Esophagus squamous epithelium (tissue), 5 donors: ENCODE results near the gene CFAP69. TPM values are rescaled to one million over a fixed set of nuclear protein-coding genes. Genes with fewer than 3 reads are reported as not detected.
A peak's percentile ranks its signal among the peaks of the same experiment; 100 is the strongest.

Experiments
- DNase-seq: peaks from one replicate; lab custom pipeline; 2025; lab: John Stamatoyannopoulos, UW
- H3K27ac ChIP-seq, 4 donors: fragments of 200-600 bp; sonication (generic); one replicate each; pipeline ENCODE4 v1.5.1; 2016 to 2019; ENCODE audit warnings: mild to moderate bottlenecking in 1 of 4
- H3K27me3 ChIP-seq, 4 donors: fragments of 200-600 bp; sonication (generic); 1 replicate in 3 of 4; 2 replicates in 1 of 4; pipeline versions ENCODE4 v1.5.1 to v1.6.0; 2017 to 2021; ENCODE audit warnings: antibody characterized with exemption in 1 of 4
- H3K36me3 ChIP-seq, 3 donors: fragments of 200-600 bp; sonication (generic); one replicate each; pipeline ENCODE4 v1.5.1; 2016 to 2019
- H3K4me1 ChIP-seq, 3 donors: fragments of 200-600 bp; sonication (generic); one replicate each; pipeline ENCODE4 v1.5.1; 2017 to 2019
- H3K4me3 ChIP-seq, 4 donors: fragments of 200-600 bp; sonication (generic); 1 replicate in 3 of 4; 2 replicates in 1 of 4; pipeline ENCODE4 v1.5.1; 2016 to 2019; ENCODE audit warnings: mild to moderate bottlenecking in 2 of 4, moderate library complexity in 1 of 4
- H3K9me3 ChIP-seq, 3 donors: fragments of 200-600 bp; sonication (generic); one replicate each; pipeline ENCODE4 v1.5.1; 2016 to 2019
- CTCF ChIP-seq, 6 experiments: fragments of 450-650 bp in 4 of 6; fragments of 200-600 bp in 2 of 6; sonication (generic) in 2 of 6; IDR thresholded peaks; one replicate each; pipeline ENCODE4 v1.5.1; 2016 to 2019; ENCODE audit warnings: antibody characterized with exemption in 6 of 6, mild to moderate bottlenecking in 4 of 6, moderate library complexity in 4 of 6
- POLR2A ChIP-seq, 4 donors: fragments of 450-650 bp; IDR thresholded peaks; one replicate each; pipeline ENCODE4 v1.6.1; 2017; ENCODE audit warnings: antibody characterized with exemption in 4 of 4, mild to moderate bottlenecking in 4 of 4, moderate library complexity in 3 of 4
- WGBS, 2 donors: methylation state at CpG; one replicate each; pipeline ENCODE4 v1.1.5; 2018; 5-methylcytosine and 5-hydroxymethylcytosine counted together
- intact Hi-C: fragments of 100-400 bp; cut with DNase I; formaldehyde crosslinking; loops from one replicate; pipeline ENCODE4 v1.15.0; 2022
- total RNA-seq, 4 donors: library from RNA; depleted of rRNA; stranded (reverse); fragments of >200 nt; gene quantifications; one replicate each; pipeline ENCODE4 v1.1.0, GENCODE V29; 2016
- donor health status: DM: yes; HTN: yes; CAD: no.

Gene CFAP69
- total RNA-seq, 4 donors from 2014 or later, result 1.8 to 9.0 (median 2.0) TPM

GRCh38 chr7:90290244-90291113 lies 45.5 kb downstream of the CFAP69 start:
- 85% methylated on average over 3 of the region's 3 CpGs for WGBS, 2 donors

GRCh38 chr7:90298145-90299038 lies 53.4 kb downstream of the CFAP69 start:
- intact Hi-C loops, result no loop called here
- H3K36me3 ChIP-seq, result no peaks in the 10 kb centered on the region
- H3K4me3 ChIP-seq, result no peak overlapping the region
- no peak overlapping the region for H3K27ac ChIP-seq
- H3K9me3 ChIP-seq, result no peaks in the 10 kb centered on the region
- TF ChIP-seq POLR2A (IDR thresholded peaks at IDR 0.05) (no peak), CTCF (IDR thresholded peaks at IDR 0.05) (peak in 3 of 6 experiments; percentile 24 to 48 (median 34))
- 52 to 59% methylated on average over 5 of the region's 5 CpGs for WGBS, 2 donors
- no peaks in the 10 kb centered on the region for H3K27me3 ChIP-seq
- H3K4me1 ChIP-seq, result no peaks in the 10 kb centered on the region
- DNase-seq, result no peak

More at GRCh38 chr7:90290244-90291113, 45.5 kb downstream of the CFAP69 start:
- Histone ChIP-seq H3K27me3 (no peaks in the 10 kb centered on the region), H3K36me3 (no peaks in the 10 kb centered on the region), H3K4me1 (no peaks in the 10 kb centered on the region), H3K27ac (no peak overlapping the region), H3K4me3 (no peak overlapping the region), H3K9me3 (no peaks in the 10 kb centered on the region)
- TF ChIP-seq CTCF (IDR thresholded peaks at IDR 0.05) (no peak), POLR2A (IDR thresholded peaks at IDR 0.05) (no peak)
- DNase-seq, result no peak
- intact Hi-C loops, result no loop called here

GRCh38 chr7:90303241-90303640 lies 58.3 kb downstream of the CFAP69 start:
- WGBS, 2 donors, result 88% methylated on average over 1 of the region's 1 CpG
- TF ChIP-seq CTCF (IDR thresholded peaks at IDR 0.05) (no peak), POLR2A (IDR thresholded peaks at IDR 0.05) (no peak)
- H3K27me3 ChIP-seq, result no peaks in the 10 kb centered on the region
- no peaks in the 10 kb centered on the region for H3K4me1 ChIP-seq
- intact Hi-C loops, result no loop called here
- no peak for DNase-seq
- H3K9me3 ChIP-seq, result no peaks in the 10 kb centered on the region
- H3K27ac ChIP-seq, result no peak overlapping the region
- no peak overlapping the region for H3K4me3 ChIP-seq
- H3K36me3 ChIP-seq, result peaks cover 0 to 8% (median 0%) of the 10 kb centered on the region in 3 donors

GRCh38 chr7:90309872-90310271 lies 64.9 kb downstream of the CFAP69 start:
- TF ChIP-seq CTCF (IDR thresholded peaks at IDR 0.05) (no peak), POLR2A (IDR thresholded peaks at IDR 0.05) (no peak)
- Histone ChIP-seq H3K9me3 (no peaks in the 10 kb centered on the region), H3K36me3 (peaks cover 0 to 16% (median 0%) of the 10 kb centered on the region in 3 donors), H3K27ac (no peak overlapping the region), H3K4me3 (no peak overlapping the region), H3K4me1 (no peaks in the 10 kb centered on the region), H3K27me3 (no peaks in the 10 kb centered on the region)
- no peak for DNase-seq
- intact Hi-C loops, result no loop called here
- 87 to 89% methylated on average over 5 of the region's 5 CpGs for WGBS, 2 donors
